ENCODE results near the gene ZFYVE27. TPM values are rescaled to one million over a fixed set of nuclear protein-coding genes. Genes with fewer than 3 reads are reported as not detected.

ZFYVE27 gene
- total RNA-seq, 1 experiment from 2014 or later: 26.0 TPM

DNA sequence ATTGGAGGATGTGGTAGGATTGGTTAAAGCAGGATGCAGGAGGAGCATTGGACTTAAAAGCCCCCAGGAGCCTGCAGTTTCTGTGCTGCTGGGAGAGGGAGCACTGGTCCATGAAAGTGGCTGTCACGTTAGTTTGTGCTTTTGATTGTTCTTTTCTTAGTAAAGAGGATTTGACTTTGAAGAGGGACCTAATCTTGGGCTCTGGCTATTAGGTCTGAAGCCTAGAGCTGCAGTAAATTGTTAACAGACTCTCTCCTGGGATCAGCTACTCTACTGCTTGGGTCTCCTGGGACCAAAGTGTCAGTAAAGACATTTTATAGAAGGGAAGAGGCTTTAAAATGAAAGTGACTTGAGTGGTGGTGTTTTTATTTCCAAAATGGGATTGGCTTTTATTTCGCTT lies 3.7 kb downstream of the ZFYVE27 start:
- Mint-ChIP-seq H3K4me1 (peaks cover 10% of the 10 kb centered on the region), H3K9me3 (peaks cover 12% of the 10 kb centered on the region), H3K4me3 (no peak overlapping the region), H3K27ac (no peak overlapping the region), H3K27me3 (ENCODE audit: low read depth) (peaks cover 14% of the 10 kb centered on the region), H3K36me3 (peaks cover 50% of the 10 kb centered on the region)
- ATAC-seq (no peak), DNase-seq (ENCODE audit: low spot score) (no peak)
- no peak for TF ChIP-seq ZNF138 (CRISPR knock-in tag; conservative IDR thresholded peaks at IDR 0.05)
- TF ChIP-seq, protein P1, sequence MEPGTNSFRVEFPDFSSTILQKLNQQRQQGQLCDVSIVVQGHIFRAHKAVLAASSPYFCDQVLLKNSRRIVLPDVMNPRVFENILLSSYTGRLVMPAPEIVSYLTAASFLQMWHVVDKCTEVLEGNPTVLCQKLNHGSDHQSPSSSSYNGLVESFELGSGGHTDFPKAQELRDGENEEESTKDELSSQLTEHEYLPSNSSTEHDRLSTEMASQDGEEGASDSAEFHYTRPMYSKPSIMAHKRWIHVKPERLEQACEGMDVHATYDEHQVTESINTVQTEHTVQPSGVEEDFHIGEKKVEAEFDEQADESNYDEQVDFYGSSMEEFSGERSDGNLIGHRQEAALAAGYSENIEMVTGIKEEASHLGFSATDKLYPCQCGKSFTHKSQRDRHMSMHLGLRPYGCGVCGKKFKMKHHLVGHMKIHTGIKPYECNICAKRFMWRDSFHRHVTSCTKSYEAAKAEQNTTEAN (CRISPR knock-in tag; IDR thresholded peaks at IDR 0.05): no peak
- no peak for TF ChIP-seq RELA (CRISPR knock-in tag; IDR thresholded peaks at IDR 0.05; ENCODE audit: borderline replicate concordance)
- TF ChIP-seq ZNF396 (CRISPR knock-in tag; IDR thresholded peaks at IDR 0.05; ENCODE audit: borderline replicate concordance): no peak
- TF ChIP-seq ZNF416 (CRISPR knock-in tag; IDR thresholded peaks at IDR 0.05): no peak
- TF ChIP-seq, protein P2, sequence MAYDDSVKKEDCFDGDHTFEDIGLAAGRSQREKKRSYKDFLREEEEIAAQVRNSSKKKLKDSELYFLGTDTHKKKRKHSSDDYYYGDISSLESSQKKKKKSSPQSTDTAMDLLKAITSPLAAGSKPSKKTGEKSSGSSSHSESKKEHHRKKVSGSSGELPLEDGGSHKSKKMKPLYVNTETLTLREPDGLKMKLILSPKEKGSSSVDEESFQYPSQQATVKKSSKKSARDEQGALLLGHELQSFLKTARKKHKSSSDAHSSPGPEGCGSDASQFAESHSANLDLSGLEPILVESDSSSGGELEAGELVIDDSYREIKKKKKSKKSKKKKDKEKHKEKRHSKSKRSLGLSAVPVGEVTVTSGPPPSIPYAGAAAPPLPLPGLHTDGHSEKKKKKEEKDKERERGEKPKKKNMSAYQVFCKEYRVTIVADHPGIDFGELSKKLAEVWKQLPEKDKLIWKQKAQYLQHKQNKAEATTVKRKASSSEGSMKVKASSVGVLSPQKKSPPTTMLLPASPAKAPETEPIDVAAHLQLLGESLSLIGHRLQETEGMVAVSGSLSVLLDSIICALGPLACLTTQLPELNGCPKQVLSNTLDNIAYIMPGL (CRISPR knock-in tag; IDR thresholded peaks at IDR 0.05): no peak
- no peak for TF ChIP-seq TEAD4 (CRISPR knock-in tag; IDR thresholded peaks at IDR 0.05)
- TF ChIP-seq CBFB (CRISPR knock-in tag; IDR thresholded peaks at IDR 0.05; ENCODE audit: low read depth): no peak
- no peak for TF ChIP-seq ARID4B (CRISPR knock-in tag; IDR thresholded peaks at IDR 0.05; ENCODE audit: borderline replicate concordance)
- TF ChIP-seq PRDM15 (CRISPR knock-in tag; IDR thresholded peaks at IDR 0.05): no peak
- TF ChIP-seq, protein P3, sequence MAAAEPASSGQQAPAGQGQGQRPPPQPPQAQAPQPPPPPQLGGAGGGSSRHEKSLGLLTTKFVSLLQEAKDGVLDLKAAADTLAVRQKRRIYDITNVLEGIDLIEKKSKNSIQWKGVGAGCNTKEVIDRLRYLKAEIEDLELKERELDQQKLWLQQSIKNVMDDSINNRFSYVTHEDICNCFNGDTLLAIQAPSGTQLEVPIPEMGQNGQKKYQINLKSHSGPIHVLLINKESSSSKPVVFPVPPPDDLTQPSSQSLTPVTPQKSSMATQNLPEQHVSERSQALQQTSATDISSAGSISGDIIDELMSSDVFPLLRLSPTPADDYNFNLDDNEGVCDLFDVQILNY (CRISPR knock-in tag; IDR thresholded peaks at IDR 0.05): no peak
- POLR2A ChIA-PET: interaction anchor here (0.5 kb wide), 1 partner anchor 23 kb away, joined by 7 read pairs; no protein-coding TSS in a partner anchor
- CTCF ChIA-PET: no interaction called here

DNA sequence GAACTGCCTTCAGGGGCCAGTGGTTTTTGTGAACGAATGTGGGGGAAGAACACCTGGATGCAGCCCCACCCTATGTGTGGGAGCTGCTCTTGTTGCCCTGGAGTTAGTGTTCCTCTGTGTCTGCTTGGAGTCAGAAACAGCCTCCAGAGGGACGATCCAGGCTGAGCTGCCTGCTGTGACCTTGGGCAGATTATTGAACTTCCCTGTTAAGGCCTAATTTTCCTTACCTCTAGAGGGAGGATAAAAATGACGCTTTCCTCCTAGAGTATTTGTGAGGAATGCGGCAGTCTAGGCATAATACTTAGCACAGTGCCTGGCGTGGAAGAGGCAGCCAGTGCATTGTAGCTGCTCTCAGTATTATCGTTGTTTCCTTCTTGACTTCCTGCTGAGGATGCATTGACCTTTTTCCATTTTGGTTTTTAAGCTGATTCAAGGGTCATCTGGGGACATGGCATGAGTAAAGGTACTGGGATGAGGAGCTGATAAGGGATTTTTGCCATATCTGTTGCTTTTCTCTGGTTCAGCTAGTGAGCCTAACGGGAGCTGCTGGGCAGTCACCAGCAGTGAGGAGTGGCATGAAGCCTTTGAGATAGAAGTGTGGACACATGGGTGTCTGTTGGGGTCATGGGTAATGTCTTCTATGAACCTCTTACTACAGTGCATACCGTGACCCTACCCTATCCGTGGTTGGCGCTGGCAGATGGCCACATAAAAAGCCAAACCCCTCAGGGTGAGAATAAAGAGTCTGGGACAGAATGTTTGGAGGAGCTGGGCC lies 6.4 kb downstream of the ZFYVE27 start:
- CTCF ChIA-PET: interaction anchor here (0.8 to 1.8 kb wide), 2 partner anchors 42 to 126 kb away, joined by 3 to 7 read pairs; no protein-coding TSS in a partner anchor
- peaks cover under 1% of the 10 kb centered on the region for H3K4me1 Mint-ChIP-seq
- no peak overlapping the region for H3K4me3 Mint-ChIP-seq
- no peaks in the 10 kb centered on the region for H3K27me3 Mint-ChIP-seq (ENCODE audit: low read depth)
- peaks cover 54% of the 10 kb centered on the region for H3K36me3 Mint-ChIP-seq
- ATAC-seq: no peak
- no peak for DNase-seq (ENCODE audit: low spot score)
- POLR2A ChIA-PET: no interaction called here
- peak overlapping the region; percentile 37; the same call in 1 of the 2 replicates for H3K27ac Mint-ChIP-seq
- H3K9me3 Mint-ChIP-seq: no peaks in the 10 kb centered on the region
- no peak for TF ChIP-seq ZNF423 (CRISPR knock-in tag; IDR thresholded peaks at IDR 0.05)
- no peak for TF ChIP-seq PRDM15 (CRISPR knock-in tag; IDR thresholded peaks at IDR 0.05)
- no peak for TF ChIP-seq FOXJ3 (CRISPR knock-in tag; IDR thresholded peaks at IDR 0.05; ENCODE audit: borderline replicate concordance)
- no peak for TF ChIP-seq ESRRA (CRISPR knock-in tag; IDR thresholded peaks at IDR 0.05; ENCODE audit: borderline replicate concordance)
- TF ChIP-seq RORB (CRISPR knock-in tag; IDR thresholded peaks at IDR 0.05): no peak
- no peak for TF ChIP-seq NFATC4 (CRISPR knock-in tag; IDR thresholded peaks at IDR 0.05)
- TF ChIP-seq ZNF232 (CRISPR knock-in tag; IDR thresholded peaks at IDR 0.05): no peak
- TF ChIP-seq TCF7 (CRISPR knock-in tag; IDR thresholded peaks at IDR 0.05; ENCODE audit: low read depth): no peak

Measured in WTC11 (cell line).